ENCODE measurements around the gene PCDH9. TPM values are rescaled to one million over a fixed set of nuclear protein-coding genes. Genes with fewer than 3 reads are reported as not detected.

PCDH9 gene
- total and polyA plus RNA-seq, 2 experiments from 2014 or later: 0.31 to 0.52 TPM

DNA sequence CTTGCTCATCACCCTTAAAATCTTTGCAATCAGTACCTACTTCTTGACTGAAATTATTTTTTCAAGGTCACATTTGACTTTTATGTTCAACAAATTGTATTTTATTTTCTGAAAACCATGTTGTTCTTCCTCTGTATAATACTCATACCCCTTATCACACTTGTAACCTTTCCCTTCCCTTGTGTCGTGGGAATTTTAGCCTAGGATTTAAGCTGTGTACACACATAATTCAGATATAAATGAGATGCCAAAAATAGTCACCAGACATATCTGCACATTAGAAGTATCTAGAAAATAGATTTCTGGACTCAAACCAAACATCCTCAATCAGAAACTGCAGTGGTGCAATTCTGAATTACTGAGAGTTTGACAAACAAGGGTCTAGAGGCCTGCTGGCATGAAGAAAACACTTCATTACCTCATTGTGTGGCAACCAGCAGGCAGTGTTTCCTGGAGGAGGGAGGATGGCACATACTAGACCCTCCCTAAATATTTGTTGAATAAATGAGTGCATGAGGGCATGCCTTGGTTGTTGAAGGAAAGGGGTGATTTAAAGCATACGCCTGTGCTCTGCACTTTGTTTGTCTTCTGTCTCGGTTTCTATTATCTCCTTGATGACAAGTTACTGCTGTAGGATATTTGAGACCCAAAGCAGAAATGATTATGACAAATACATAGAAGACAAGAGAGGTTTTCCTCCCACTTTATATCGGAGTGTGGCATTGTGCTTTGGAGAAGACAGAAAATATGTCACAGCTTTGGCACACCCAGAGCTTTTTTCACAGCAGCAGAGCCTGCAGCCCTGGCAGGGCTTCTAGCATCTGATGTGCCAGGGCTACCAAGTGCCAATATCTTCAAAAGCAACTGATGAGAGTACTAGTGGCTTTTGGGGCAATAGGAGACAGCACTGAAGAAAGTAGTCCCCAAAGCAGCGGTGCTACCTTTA lies 881.1 kb downstream of the PCDH9 start:
- Histone ChIP-seq H4K20me1 (replicated peaks; ENCODE audit: insufficient read depth) (no peaks in the 10 kb centered on the region), H3K36me3 (ENCODE audit: insufficient read depth) (no peaks in the 10 kb centered on the region), H3K4me3 (no peak overlapping the region), H3K79me2 (replicated peaks; ENCODE audit: insufficient read depth) (no peaks in the 10 kb centered on the region), H3K4me2 (no peak overlapping the region), H3K4me1 (ENCODE audit: insufficient read depth) (peaks cover 14% of the 10 kb centered on the region), H3F3A (replicated peaks; ENCODE audit: low read depth) (no peaks in the 10 kb centered on the region), H3K9me2 (ENCODE audit: insufficient read depth) (no peaks in the 10 kb centered on the region), H2AFZ (peak overlapping the region; percentile 45; the same call in 1 of the 2 replicates), H3K27me3 (ENCODE audit: insufficient read depth) (no peaks in the 10 kb centered on the region), H3K27ac (ENCODE audit: low read depth) (no peak overlapping the region)
- Mint-ChIP-seq H3K4me1 (peaks cover 8% of the 10 kb centered on the region; the same call in 2 of the 3 replicates), H3K36me3 (ENCODE audit: low read depth) (no peaks in the 10 kb centered on the region), H3K4me3 (no peak overlapping the region), H3K27me3 (ENCODE audit: insufficient read depth, low read depth, poor library complexity) (no peaks in the 10 kb centered on the region), H3K9me3 (no peaks in the 10 kb centered on the region), H3K27ac (no peak overlapping the region)
- DNase-seq (ENCODE audit: low spot score) (no peak), ATAC-seq (no peak)
- TF ChIP-seq ZNF114 (CRISPR knock-in tag; IDR thresholded peaks at IDR 0.05) (no peak), POLR2AphosphoS5 (IDR thresholded peaks at IDR 0.05; ENCODE audit: low read depth) (no peak), EZH2 (IDR thresholded peaks at IDR 0.05; ENCODE audit: low read depth, unreplicated experiment) (no peak), EZH2phosphoT487 (IDR thresholded peaks at IDR 0.05; ENCODE audit: unreplicated experiment) (no peak), JUNB (IDR thresholded peaks at IDR 0.05; ENCODE audit: unreplicated experiment) (no peak), STAT1 (IDR thresholded peaks at IDR 0.05; ENCODE audit: unreplicated experiment) (no peak), CREB1 (CRISPR knock-in tag; IDR thresholded peaks at IDR 0.05; ENCODE audit: low read depth) (no peak)
- TF ChIP-seq, protein P1, sequence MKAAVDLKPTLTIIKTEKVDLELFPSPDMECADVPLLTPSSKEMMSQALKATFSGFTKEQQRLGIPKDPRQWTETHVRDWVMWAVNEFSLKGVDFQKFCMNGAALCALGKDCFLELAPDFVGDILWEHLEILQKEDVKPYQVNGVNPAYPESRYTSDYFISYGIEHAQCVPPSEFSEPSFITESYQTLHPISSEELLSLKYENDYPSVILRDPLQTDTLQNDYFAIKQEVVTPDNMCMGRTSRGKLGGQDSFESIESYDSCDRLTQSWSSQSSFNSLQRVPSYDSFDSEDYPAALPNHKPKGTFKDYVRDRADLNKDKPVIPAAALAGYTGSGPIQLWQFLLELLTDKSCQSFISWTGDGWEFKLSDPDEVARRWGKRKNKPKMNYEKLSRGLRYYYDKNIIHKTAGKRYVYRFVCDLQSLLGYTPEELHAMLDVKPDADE (IDR thresholded peaks at IDR 0.05): no peak
- TF ChIP-seq, protein P2, sequence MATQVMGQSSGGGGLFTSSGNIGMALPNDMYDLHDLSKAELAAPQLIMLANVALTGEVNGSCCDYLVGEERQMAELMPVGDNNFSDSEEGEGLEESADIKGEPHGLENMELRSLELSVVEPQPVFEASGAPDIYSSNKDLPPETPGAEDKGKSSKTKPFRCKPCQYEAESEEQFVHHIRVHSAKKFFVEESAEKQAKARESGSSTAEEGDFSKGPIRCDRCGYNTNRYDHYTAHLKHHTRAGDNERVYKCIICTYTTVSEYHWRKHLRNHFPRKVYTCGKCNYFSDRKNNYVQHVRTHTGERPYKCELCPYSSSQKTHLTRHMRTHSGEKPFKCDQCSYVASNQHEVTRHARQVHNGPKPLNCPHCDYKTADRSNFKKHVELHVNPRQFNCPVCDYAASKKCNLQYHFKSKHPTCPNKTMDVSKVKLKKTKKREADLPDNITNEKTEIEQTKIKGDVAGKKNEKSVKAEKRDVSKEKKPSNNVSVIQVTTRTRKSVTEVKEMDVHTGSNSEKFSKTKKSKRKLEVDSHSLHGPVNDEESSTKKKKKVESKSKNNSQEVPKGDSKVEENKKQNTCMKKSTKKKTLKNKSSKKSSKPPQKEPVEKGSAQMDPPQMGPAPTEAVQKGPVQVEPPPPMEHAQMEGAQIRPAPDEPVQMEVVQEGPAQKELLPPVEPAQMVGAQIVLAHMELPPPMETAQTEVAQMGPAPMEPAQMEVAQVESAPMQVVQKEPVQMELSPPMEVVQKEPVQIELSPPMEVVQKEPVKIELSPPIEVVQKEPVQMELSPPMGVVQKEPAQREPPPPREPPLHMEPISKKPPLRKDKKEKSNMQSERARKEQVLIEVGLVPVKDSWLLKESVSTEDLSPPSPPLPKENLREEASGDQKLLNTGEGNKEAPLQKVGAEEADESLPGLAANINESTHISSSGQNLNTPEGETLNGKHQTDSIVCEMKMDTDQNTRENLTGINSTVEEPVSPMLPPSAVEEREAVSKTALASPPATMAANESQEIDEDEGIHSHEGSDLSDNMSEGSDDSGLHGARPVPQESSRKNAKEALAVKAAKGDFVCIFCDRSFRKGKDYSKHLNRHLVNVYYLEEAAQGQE (IDR thresholded peaks at IDR 0.05; ENCODE audit: unreplicated experiment): no peak

All from GM23338 (cell line).